ENCODE data around the gene SETD7. TPM values are rescaled to one million over a fixed set of nuclear protein-coding genes. Genes with fewer than 3 reads are reported as not detected.

SETD7 gene
- total RNA-seq, 5 donors from 2014 or later (not counting 1 experiment from before 2014, with no cell fraction given): 6.5 to 17.5 (median 10.3) TPM

GRCh38 chr4:139534287-139534950 is 21.6 kb downstream of the SETD7 start:
- no peak overlapping the region for H3K4me3 Mint-ChIP-seq
- DNase-seq (no peak), ATAC-seq (replicated peaks in 1 of 4) (no peak)
- no peak overlapping the region for H3K27ac Mint-ChIP-seq
- H3K4me1 Mint-ChIP-seq: peaks cover 0 to 3% (median 3%) of the 10 kb centered on the region in 3 donors
- H3K4me3 ChIP-seq (ENCODE audit: control insufficient read depth in 1 of 2, extremely low read depth in 1 of 2, low read length in 1 of 2): no peak overlapping the region
- no peaks in the 10 kb centered on the region for H3K4me1 ChIP-seq (ENCODE audit: control insufficient read depth in 1 of 2, extremely low read depth in 1 of 2, insufficient read depth in 2 of 2, low read length in 2 of 2)
- no peaks in the 10 kb centered on the region for H3K9me3 ChIP-seq
- ChIA-PET CTCF (interaction anchor here (0.7 to 1.7 kb wide), 3 partner anchors 26 to 517 kb away, joined by 3 to 7 read pairs (median 3); no protein-coding TSS in a partner anchor), POLR2A (interaction anchor here in 1 of 2 donors (0.7 kb wide), 1 partner anchor 504 kb away, joined by 3 read pairs; no protein-coding TSS in a partner anchor)
- H3K36me3 Mint-ChIP-seq: peaks cover 9% of the 10 kb centered on the region
- H3K27me3 Mint-ChIP-seq: no peaks in the 10 kb centered on the region
- no peak overlapping the region for H3K27ac ChIP-seq (ENCODE audit: low read length)
- no peaks in the 10 kb centered on the region for H3K27me3 ChIP-seq (replicated peaks in 1 of 2; ENCODE audit: control insufficient read depth in 2 of 2, extremely low read depth in 1 of 2, insufficient read depth in 2 of 2, low read length in 1 of 2)
- no peaks in the 10 kb centered on the region for H3K36me3 ChIP-seq (ENCODE audit: control insufficient read depth in 2 of 2, extremely low read depth in 1 of 2, insufficient read depth in 1 of 2, low read length in 1 of 2)
- H3K9me3 Mint-ChIP-seq: no peaks in the 10 kb centered on the region
- WGBS (ENCODE audit: insufficient coverage): no CpG with 5 or more reads among the region's 9 CpGs

- H3K36me3 Mint-ChIP-seq: peaks cover 11% of the 10 kb centered on the region
- H3K4me1 Mint-ChIP-seq: peaks cover 0 to 5% (median 5%) of the 10 kb centered on the region in 3 donors
- Histone ChIP-seq H3K36me3 (ENCODE audit: control insufficient read depth in 2 of 2, extremely low read depth in 1 of 2, insufficient read depth in 1 of 2, low read length in 1 of 2) (no peaks in the 10 kb centered on the region), H3K9me3 (no peaks in the 10 kb centered on the region), H3K4me1 (ENCODE audit: control insufficient read depth in 1 of 2, extremely low read depth in 1 of 2, insufficient read depth in 2 of 2, low read length in 2 of 2) (peaks cover 0 to 4% of the 10 kb centered on the region in 2 experiments), H3K4me3 (ENCODE audit: control insufficient read depth in 1 of 2, extremely low read depth in 1 of 2, low read length in 1 of 2) (no peak overlapping the region), H3K27ac (ENCODE audit: low read length) (no peak overlapping the region), H3K27me3 (replicated peaks in 1 of 2; ENCODE audit: control insufficient read depth in 2 of 2, extremely low read depth in 1 of 2, insufficient read depth in 2 of 2, low read length in 1 of 2) (no peaks in the 10 kb centered on the region)
- ChIA-PET CTCF (interaction anchor here (1.1 to 2.6 kb wide), 4 partner anchors 27 to 503 kb away, joined by 3 to 9 read pairs (median 5); no protein-coding TSS in a partner anchor), POLR2A (no interaction called here)
- no peak overlapping the region for H3K4me3 Mint-ChIP-seq
- no peak overlapping the region for H3K27ac Mint-ChIP-seq
- ATAC-seq (replicated peaks in 1 of 4) (no peak), DNase-seq (no peak)
- no peaks in the 10 kb centered on the region for H3K9me3 Mint-ChIP-seq
- no peaks in the 10 kb centered on the region for H3K27me3 Mint-ChIP-seq
- WGBS (ENCODE audit: insufficient coverage): no CpG with 5 or more reads among the region's 3 CpGs
Measured at GRCh38 chr4:139533511-139533910, 22.5 kb downstream of the SETD7 start.

- no peaks in the 10 kb centered on the region for H3K27me3 Mint-ChIP-seq
- H3K9me3 Mint-ChIP-seq: no peaks in the 10 kb centered on the region
- ChIA-PET POLR2A (interaction anchor here in 1 of 2 donors (0.7 kb wide), 1 partner anchor 435 kb away, joined by 4 read pairs; no protein-coding TSS in a partner anchor), CTCF (interaction anchor here in 1 of 2 donors (0.5 to 2.6 kb wide), 3 partner anchors 109 to 503 kb away, joined by 3 to 9 read pairs (median 5); no protein-coding TSS in a partner anchor)
- H3K4me1 ChIP-seq (ENCODE audit: control insufficient read depth in 1 of 2, extremely low read depth in 1 of 2, insufficient read depth in 2 of 2, low read length in 2 of 2): peaks cover 0 to 6% of the 10 kb centered on the region in 2 experiments
- H3K36me3 Mint-ChIP-seq: peaks cover 13% of the 10 kb centered on the region
- no peaks in the 10 kb centered on the region for H3K27me3 ChIP-seq (replicated peaks in 1 of 2; ENCODE audit: control insufficient read depth in 2 of 2, extremely low read depth in 1 of 2, insufficient read depth in 2 of 2, low read length in 1 of 2)
- H3K27ac Mint-ChIP-seq: no peak overlapping the region
- no peak for DNase-seq
- no peak overlapping the region for H3K4me3 ChIP-seq (ENCODE audit: control insufficient read depth in 1 of 2, extremely low read depth in 1 of 2, low read length in 1 of 2)
- H3K4me3 Mint-ChIP-seq: no peak overlapping the region
- ATAC-seq (replicated peaks in 1 of 4): no peak
- H3K27ac ChIP-seq (ENCODE audit: low read length): no peak overlapping the region
- 100% methylated on average over 2 of the region's 8 CpGs for WGBS (ENCODE audit: insufficient coverage)
- H3K36me3 ChIP-seq (ENCODE audit: control insufficient read depth in 2 of 2, extremely low read depth in 1 of 2, insufficient read depth in 1 of 2, low read length in 1 of 2): no peaks in the 10 kb centered on the region
- H3K9me3 ChIP-seq: no peaks in the 10 kb centered on the region
- peaks cover 0 to 7% (median 7%) of the 10 kb centered on the region in 3 donors for H3K4me1 Mint-ChIP-seq
Measured at GRCh38 chr4:139532947-139533346, 23.1 kb downstream of the SETD7 start.

GRCh38 chr4:139530833-139531427 is 25.1 kb downstream of the SETD7 start:
- H3K36me3 Mint-ChIP-seq: peaks cover 13% of the 10 kb centered on the region
- Histone ChIP-seq H3K36me3 (ENCODE audit: control insufficient read depth in 2 of 2, extremely low read depth in 1 of 2, insufficient read depth in 1 of 2, low read length in 1 of 2) (peaks cover 0 to 3% of the 10 kb centered on the region in 2 donors), H3K4me1 (ENCODE audit: control insufficient read depth in 1 of 2, extremely low read depth in 1 of 2, insufficient read depth in 2 of 2, low read length in 2 of 2) (peaks cover 2 to 11% of the 10 kb centered on the region in 2 experiments), H3K27ac (ENCODE audit: low read length) (no peak overlapping the region), H3K9me3 (no peaks in the 10 kb centered on the region), H3K4me3 (ENCODE audit: control insufficient read depth in 1 of 2, extremely low read depth in 1 of 2, low read length in 1 of 2) (no peak overlapping the region), H3K27me3 (replicated peaks in 1 of 2; ENCODE audit: control insufficient read depth in 2 of 2, extremely low read depth in 1 of 2, insufficient read depth in 2 of 2, low read length in 1 of 2) (no peaks in the 10 kb centered on the region)
- ChIA-PET POLR2A (interaction anchor here in 1 of 2 donors (1.2 kb wide), 1 partner anchor 78 kb away, joined by 3 read pairs; no protein-coding TSS in a partner anchor), CTCF (interaction anchor here (0.6 to 3.4 kb wide), 16 partner anchors 9 to 501 kb away, joined by 3 to 35 read pairs (median 4); partner anchors contain the start of gene SETD7 (in 1 of the 2))
- no peak overlapping the region for H3K4me3 Mint-ChIP-seq
- no peak overlapping the region for H3K27ac Mint-ChIP-seq
- H3K4me1 Mint-ChIP-seq: peaks cover 0 to 14% (median 12%) of the 10 kb centered on the region in 3 donors
- no peaks in the 10 kb centered on the region for H3K27me3 Mint-ChIP-seq
- ATAC-seq (replicated peaks in 1 of 4) (peak; percentile 61 to 75 (median 66)), DNase-seq (peak; percentile 6 to 73 (median 49))
- WGBS (ENCODE audit: insufficient coverage): no CpG with 5 or more reads among the region's 6 CpGs
- no peaks in the 10 kb centered on the region for H3K9me3 Mint-ChIP-seq

GRCh38 chr4:139528377-139529005 is 27.5 kb downstream of the SETD7 start:
- ChIA-PET CTCF (interaction anchor here (0.5 to 3.4 kb wide), 7 partner anchors 25 to 498 kb away, joined by 3 to 35 read pairs (median 4); no protein-coding TSS in a partner anchor), POLR2A (interaction anchor here in 1 of 2 donors (0.6 kb wide), 1 partner anchor 478 kb away, joined by 5 read pairs; no protein-coding TSS in a partner anchor)
- peaks cover 2 to 23% of the 10 kb centered on the region in 2 experiments for H3K4me1 ChIP-seq (ENCODE audit: control insufficient read depth in 1 of 2, extremely low read depth in 1 of 2, insufficient read depth in 2 of 2, low read length in 2 of 2)
- H3K9me3 Mint-ChIP-seq: no peaks in the 10 kb centered on the region
- H3K27me3 Mint-ChIP-seq: no peaks in the 10 kb centered on the region
- DNase-seq (peak in 12 of 35 experiments; percentile 1 to 26 (median 11)), ATAC-seq (replicated peaks in 1 of 4) (peak in 1 of 4 experiments; percentile 56)
- WGBS (ENCODE audit: insufficient coverage): no CpG with 5 or more reads among the region's 2 CpGs
- H3K36me3 Mint-ChIP-seq: peaks cover 21% of the 10 kb centered on the region
- peak overlapping the region; percentile 42 to 54 for H3K27ac Mint-ChIP-seq
- H3K27me3 ChIP-seq (replicated peaks in 1 of 2; ENCODE audit: control insufficient read depth in 2 of 2, extremely low read depth in 1 of 2, insufficient read depth in 2 of 2, low read length in 1 of 2): no peaks in the 10 kb centered on the region
- H3K4me3 ChIP-seq (ENCODE audit: control insufficient read depth in 1 of 2, extremely low read depth in 1 of 2, low read length in 1 of 2): no peak overlapping the region
- H3K27ac ChIP-seq (ENCODE audit: low read length): peak overlapping the region; percentile 8
- H3K4me3 Mint-ChIP-seq: no peak overlapping the region
- H3K9me3 ChIP-seq: no peaks in the 10 kb centered on the region
- peaks cover 6 to 23% (median 21%) of the 10 kb centered on the region in 3 donors for H3K4me1 Mint-ChIP-seq
- H3K36me3 ChIP-seq (ENCODE audit: control insufficient read depth in 2 of 2, extremely low read depth in 1 of 2, insufficient read depth in 1 of 2, low read length in 1 of 2): peaks cover 0 to 5% of the 10 kb centered on the region in 2 donors

- ChIA-PET CTCF (interaction anchor here (0.6 to 2.0 kb wide), 6 partner anchors 11 to 496 kb away, joined by 3 to 11 read pairs (median 4); no protein-coding TSS in a partner anchor), POLR2A (no interaction called here)
- H3K4me3 ChIP-seq (ENCODE audit: control insufficient read depth in 1 of 2, extremely low read depth in 1 of 2, low read length in 1 of 2): no peak overlapping the region
- peaks cover 31% of the 10 kb centered on the region for H3K36me3 Mint-ChIP-seq
- H3K4me3 Mint-ChIP-seq: no peak overlapping the region
- no peak overlapping the region for H3K27ac Mint-ChIP-seq
- DNase-seq (no peak), ATAC-seq (replicated peaks in 1 of 4) (no peak)
- no peaks in the 10 kb centered on the region for H3K27me3 Mint-ChIP-seq
- H3K4me1 Mint-ChIP-seq: peaks cover 6 to 23% (median 21%) of the 10 kb centered on the region in 3 donors
- H3K4me1 ChIP-seq (ENCODE audit: control insufficient read depth in 1 of 2, extremely low read depth in 1 of 2, insufficient read depth in 2 of 2, low read length in 2 of 2): peaks cover 2 to 23% of the 10 kb centered on the region in 2 experiments
- no peak overlapping the region for H3K27ac ChIP-seq (ENCODE audit: low read length)
- no peaks in the 10 kb centered on the region for H3K27me3 ChIP-seq (replicated peaks in 1 of 2; ENCODE audit: control insufficient read depth in 2 of 2, extremely low read depth in 1 of 2, insufficient read depth in 2 of 2, low read length in 1 of 2)
- no peaks in the 10 kb centered on the region for H3K9me3 Mint-ChIP-seq
- H3K9me3 ChIP-seq: no peaks in the 10 kb centered on the region
- H3K36me3 ChIP-seq (ENCODE audit: control insufficient read depth in 2 of 2, extremely low read depth in 1 of 2, insufficient read depth in 1 of 2, low read length in 1 of 2): peaks cover 0 to 5% of the 10 kb centered on the region in 2 donors
- WGBS (ENCODE audit: insufficient coverage): no CpG with 5 or more reads among the region's 2 CpGs
Measured at GRCh38 chr4:139526928-139527327, 29.1 kb downstream of the SETD7 start.
